GOT3 (cell line): ENCODE measurements around the gene SLC4A9.

Experiments
- DNase-seq: peaks from one replicate; lab custom pipeline; 2025; ENCODE audit warnings: mixed read lengths; lab: John Stamatoyannopoulos, UW

The SLC4A9 gene

GRCh38 chr5:140361901-140362300 lies 1.9 kb downstream of the SLC4A9 start:
- no peak for DNase-seq

- no peak for DNase-seq
Observed at GRCh38 chr5:140362311-140362710, 2.3 kb downstream of the SLC4A9 start.

- DNase-seq: no peak
Observed at GRCh38 chr5:140362875-140363630, 3.1 kb downstream of the SLC4A9 start.

- no peak for DNase-seq
Observed at GRCh38 chr5:140363631-140364471, 3.9 kb downstream of the SLC4A9 start.

GRCh38 chr5:140364472-140364765 lies 4.4 kb downstream of the SLC4A9 start:
- no peak for DNase-seq

GRCh38 chr5:140365282-140365681 lies 5.3 kb downstream of the SLC4A9 start:
- no peak for DNase-seq

- no peak for DNase-seq
Observed at GRCh38 chr5:140365941-140366340, 5.9 kb downstream of the SLC4A9 start.

GRCh38 chr5:140366589-140367255 lies 6.7 kb downstream of the SLC4A9 start:
- no peak for DNase-seq

GRCh38 chr5:140367256-140368013 lies 7.4 kb downstream of the SLC4A9 start:
- DNase-seq: no peak

- DNase-seq: no peak
Observed at GRCh38 chr5:140371356-140372151, 11.6 kb downstream of the SLC4A9 start.

GRCh38 chr5:140372971-140373487 lies 13.0 kb downstream of the SLC4A9 start:
- no peak for DNase-seq

- DNase-seq: no peak
Observed at GRCh38 chr5:140381351-140381750, 21.4 kb downstream of the SLC4A9 start.

GRCh38 chr5:140381972-140382371 lies 22.0 kb downstream of the SLC4A9 start:
- no peak for DNase-seq

- no peak for DNase-seq
Observed at GRCh38 chr5:140382866-140383265, 22.9 kb downstream of the SLC4A9 start.

- DNase-seq: no peak
Observed at GRCh38 chr5:140383300-140383699, 23.3 kb downstream of the SLC4A9 start.

- no peak for DNase-seq
Observed at GRCh38 chr5:140388052-140388451, 28.1 kb downstream of the SLC4A9 start.

GRCh38 chr5:140391312-140391711 lies 31.3 kb downstream of the SLC4A9 start:
- no peak for DNase-seq

GRCh38 chr5:140391732-140392131 lies 31.7 kb downstream of the SLC4A9 start:
- no peak for DNase-seq

- DNase-seq: no peak
Observed at GRCh38 chr5:140393738-140394137, 33.7 kb downstream of the SLC4A9 start.

- no peak for DNase-seq
Observed at GRCh38 chr5:140398379-140398811, 38.4 kb downstream of the SLC4A9 start.
